Measurements from ENCODE around the gene C10orf95. TPM values are rescaled to one million over a fixed set of nuclear protein-coding genes. Genes with fewer than 3 reads are reported as not detected.

The C10orf95 gene
- total RNA-seq, 1 experiment from 2014 or later: 0.82 TPM

DNA sequence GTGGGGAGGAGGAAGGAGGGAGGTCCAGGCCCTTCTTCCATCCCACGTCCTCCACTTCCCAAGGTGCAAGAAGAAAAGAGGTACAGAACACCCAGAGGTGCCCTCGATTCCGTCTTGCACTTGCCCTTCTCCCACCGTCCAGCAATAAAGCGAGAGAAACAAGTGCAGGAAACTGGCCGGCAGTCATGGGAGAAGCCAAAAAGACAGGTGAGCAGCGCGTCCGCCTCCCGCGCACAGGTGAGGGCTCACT is 1.3 kb downstream of the C10orf95 start:
- peaks cover 50% of the 10 kb centered on the region for H3K36me3 Mint-ChIP-seq (ENCODE audit: insufficient read depth, unreplicated experiment)
- H3K27me3 Mint-ChIP-seq (ENCODE audit: insufficient read depth, unreplicated experiment): no peaks in the 10 kb centered on the region
- peaks cover 27% of the 10 kb centered on the region for H3K4me1 Mint-ChIP-seq (ENCODE audit: low read depth, unreplicated experiment)
- peak overlapping the region; percentile 84 for H3K4me3 ChIP-seq (ENCODE audit: low read depth, low read length)
- TF ChIP-seq, protein P1, sequence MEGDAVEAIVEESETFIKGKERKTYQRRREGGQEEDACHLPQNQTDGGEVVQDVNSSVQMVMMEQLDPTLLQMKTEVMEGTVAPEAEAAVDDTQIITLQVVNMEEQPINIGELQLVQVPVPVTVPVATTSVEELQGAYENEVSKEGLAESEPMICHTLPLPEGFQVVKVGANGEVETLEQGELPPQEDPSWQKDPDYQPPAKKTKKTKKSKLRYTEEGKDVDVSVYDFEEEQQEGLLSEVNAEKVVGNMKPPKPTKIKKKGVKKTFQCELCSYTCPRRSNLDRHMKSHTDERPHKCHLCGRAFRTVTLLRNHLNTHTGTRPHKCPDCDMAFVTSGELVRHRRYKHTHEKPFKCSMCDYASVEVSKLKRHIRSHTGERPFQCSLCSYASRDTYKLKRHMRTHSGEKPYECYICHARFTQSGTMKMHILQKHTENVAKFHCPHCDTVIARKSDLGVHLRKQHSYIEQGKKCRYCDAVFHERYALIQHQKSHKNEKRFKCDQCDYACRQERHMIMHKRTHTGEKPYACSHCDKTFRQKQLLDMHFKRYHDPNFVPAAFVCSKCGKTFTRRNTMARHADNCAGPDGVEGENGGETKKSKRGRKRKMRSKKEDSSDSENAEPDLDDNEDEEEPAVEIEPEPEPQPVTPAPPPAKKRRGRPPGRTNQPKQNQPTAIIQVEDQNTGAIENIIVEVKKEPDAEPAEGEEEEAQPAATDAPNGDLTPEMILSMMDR (IDR thresholded peaks at IDR 0.05; ENCODE audit: insufficient read depth in 1 of 2, low read depth in 1 of 2, low read length in 1 of 2, severe bottlenecking in 1 of 2, unreplicated experiment in 1 of 2): no peak
- no peaks in the 10 kb centered on the region for H3K9me3 ChIP-seq
- H3K27ac Mint-ChIP-seq (ENCODE audit: unreplicated experiment): peak overlapping the region; percentile 90
- CTCF ChIA-PET: interaction anchor here (1.2 to 2.0 kb wide), 3 partner anchors 18 to 194 kb away, joined by 3 to 8 read pairs (median 5); partner anchors contain the start of genes CUEDC2 and TRIM8
- no peaks in the 10 kb centered on the region for H3K27me3 ChIP-seq (replicated peaks; ENCODE audit: control insufficient read depth, insufficient read depth, low read length)
- peaks cover 36% of the 10 kb centered on the region for H3K4me1 ChIP-seq
- POLR2A ChIA-PET: interaction anchor here (0.6 to 2.4 kb wide), 10 partner anchors 8 to 134 kb away, joined by 3 to 23 read pairs (median 5); partner anchors contain the start of genes ACTR1A and CUEDC2
- H3K9me3 Mint-ChIP-seq (ENCODE audit: unreplicated experiment): no peaks in the 10 kb centered on the region
- no peak for DNase-seq
- TSS peak; percentile 29 for BruUV-seq (replicated peaks)
- H3K36me3 ChIP-seq (ENCODE audit: control insufficient read depth, insufficient read depth, low read length): no peaks in the 10 kb centered on the region
- H3K4me3 Mint-ChIP-seq (ENCODE audit: unreplicated experiment): peak overlapping the region; percentile 90
- intact Hi-C loops (cut with micrococcal nuclease; ENCODE audit: unreplicated experiment): loop anchor here (1.0 kb wide), 2 partner anchors 11 to 18 kb away; partner anchors contain the start of gene CUEDC2

DNA sequence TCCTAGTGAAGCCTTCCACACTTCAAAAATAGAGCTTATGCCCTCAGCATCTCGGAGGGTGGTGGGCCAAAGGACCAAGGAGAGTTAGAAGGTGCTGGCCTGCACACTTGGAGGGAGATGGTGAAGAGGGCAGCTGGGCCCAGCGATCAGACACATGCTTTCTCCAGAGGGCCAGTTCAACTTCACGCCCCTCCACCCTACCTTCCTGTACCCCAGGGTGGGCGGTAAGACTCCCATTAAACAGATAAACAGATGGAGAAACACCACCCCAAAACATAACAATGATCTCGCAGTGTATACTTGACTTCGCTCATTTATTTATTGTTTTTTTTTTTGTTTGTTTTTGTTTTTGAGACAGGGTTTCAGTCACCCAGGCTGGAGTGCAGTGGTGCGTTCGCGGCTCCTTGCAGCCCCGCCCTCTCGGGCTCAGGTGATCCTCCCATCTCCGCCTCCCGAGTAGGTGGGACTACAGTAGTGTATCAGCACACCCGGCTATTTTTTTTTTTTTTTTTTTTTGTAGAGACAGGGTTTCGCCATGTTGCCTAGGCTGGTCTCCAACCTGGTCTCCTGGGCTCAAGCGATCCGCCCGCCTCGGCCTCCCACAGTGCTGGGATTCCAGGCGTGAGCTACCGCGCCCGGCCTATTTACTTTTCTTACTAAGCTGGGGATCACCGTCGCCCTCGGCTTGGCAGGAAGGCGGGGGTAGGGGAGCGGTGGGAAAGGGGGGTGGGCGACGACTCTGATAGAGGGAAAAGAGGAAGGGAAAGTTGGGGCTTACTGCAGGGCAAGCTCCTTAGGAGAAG is 1.8 kb downstream of the C10orf95 start:
- TF ChIP-seq, protein P1 (IDR thresholded peaks at IDR 0.05; ENCODE audit: insufficient read depth in 1 of 2, low read depth in 1 of 2, low read length in 1 of 2, severe bottlenecking in 1 of 2, unreplicated experiment in 1 of 2): no peak
- Mint-ChIP-seq H3K27me3 (ENCODE audit: insufficient read depth, unreplicated experiment) (no peaks in the 10 kb centered on the region), H3K9me3 (ENCODE audit: unreplicated experiment) (no peaks in the 10 kb centered on the region), H3K27ac (ENCODE audit: unreplicated experiment) (peak overlapping the region; percentile 90), H3K4me3 (ENCODE audit: unreplicated experiment) (peak overlapping the region; percentile 90), H3K4me1 (ENCODE audit: low read depth, unreplicated experiment) (peaks cover 22% of the 10 kb centered on the region), H3K36me3 (ENCODE audit: insufficient read depth, unreplicated experiment) (peaks cover 45% of the 10 kb centered on the region)
- ChIA-PET CTCF (interaction anchor here (1.2 to 2.0 kb wide), 3 partner anchors 17 to 195 kb away, joined by 3 to 8 read pairs (median 5); partner anchors contain the start of genes CUEDC2 and TRIM8), POLR2A (interaction anchor here (0.6 to 2.4 kb wide), 7 partner anchors 8 to 113 kb away, joined by 3 to 23 read pairs (median 6); partner anchors contain the start of gene CUEDC2)
- intact Hi-C loops (cut with micrococcal nuclease; ENCODE audit: unreplicated experiment): loop anchor here (1.0 kb wide), 3 partner anchors 12 to 55 kb away; partner anchors contain the start of gene CUEDC2
- Histone ChIP-seq H3K9me3 (no peaks in the 10 kb centered on the region), H3K27me3 (replicated peaks; ENCODE audit: control insufficient read depth, insufficient read depth, low read length) (no peaks in the 10 kb centered on the region), H3K4me3 (ENCODE audit: low read depth, low read length) (peak overlapping the region; percentile 84), H3K36me3 (ENCODE audit: control insufficient read depth, insufficient read depth, low read length) (no peaks in the 10 kb centered on the region), H3K4me1 (peaks cover 31% of the 10 kb centered on the region)
- BruUV-seq (replicated peaks): TSS peak; percentile 48
- DNase-seq: peak; percentile 90 to 92

DNA sequence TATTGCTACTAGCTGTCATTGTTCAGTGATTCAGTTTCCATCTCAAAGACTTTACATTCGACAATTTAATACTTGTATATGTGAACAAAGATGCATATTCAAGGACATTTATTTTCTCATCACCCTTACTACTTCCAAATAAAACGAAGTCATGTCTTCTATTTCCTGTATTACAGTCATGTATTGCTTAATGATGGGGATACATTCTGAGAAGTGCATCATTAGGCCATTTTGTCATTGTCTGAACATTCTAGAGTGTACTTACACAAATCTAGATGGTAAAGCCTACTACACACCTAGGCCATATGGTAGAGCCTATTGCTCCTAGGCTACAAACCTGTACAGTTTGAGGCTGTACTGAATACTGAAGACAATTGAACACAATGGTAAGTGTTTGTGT is 6.5 kb downstream of the C10orf95 start:
- Mint-ChIP-seq H3K4me1 (ENCODE audit: low read depth, unreplicated experiment) (peaks cover 9% of the 10 kb centered on the region), H3K4me3 (ENCODE audit: unreplicated experiment) (no peak overlapping the region), H3K27ac (ENCODE audit: unreplicated experiment) (no peak overlapping the region), H3K27me3 (ENCODE audit: insufficient read depth, unreplicated experiment) (no peaks in the 10 kb centered on the region), H3K36me3 (ENCODE audit: insufficient read depth, unreplicated experiment) (peaks cover 9% of the 10 kb centered on the region), H3K9me3 (ENCODE audit: unreplicated experiment) (no peaks in the 10 kb centered on the region)
- TF ChIP-seq, protein P1 (IDR thresholded peaks at IDR 0.05; ENCODE audit: insufficient read depth in 1 of 2, low read depth in 1 of 2, low read length in 1 of 2, severe bottlenecking in 1 of 2, unreplicated experiment in 1 of 2): no peak
- Histone ChIP-seq H3K27me3 (replicated peaks; ENCODE audit: control insufficient read depth, insufficient read depth, low read length) (no peaks in the 10 kb centered on the region), H3K4me1 (peaks cover 5% of the 10 kb centered on the region), H3K36me3 (ENCODE audit: control insufficient read depth, insufficient read depth, low read length) (no peaks in the 10 kb centered on the region), H3K9me3 (no peaks in the 10 kb centered on the region), H3K4me3 (ENCODE audit: low read depth, low read length) (no peak overlapping the region)
- BruUV-seq (replicated peaks): no TSS peak
- intact Hi-C loops (cut with micrococcal nuclease; ENCODE audit: unreplicated experiment): no loop called here
- CTCF ChIA-PET: no interaction called here
- POLR2A ChIA-PET: no interaction called here
- no peak for DNase-seq
